GM12865 (cell line): Measurements from ENCODE around the gene SMIM35.
A peak's percentile ranks its signal among the peaks of the same experiment; 100 is the strongest.

ENCODE experiments used
- DNase-seq: peaks from one replicate; pipeline ENCODE4 v3.0.0; 2010; ENCODE audit warnings: low read depth
- H3K4me3 ChIP-seq: 2 replicates; pipeline ENCODE4 v1.5.1; 2011; ENCODE audit warnings: mild to moderate bottlenecking, low read depth, low read length, control low read depth
- TF ChIP-seq, protein P1 (sequence below): IDR thresholded peaks from 2 replicates; pipeline ENCODE4 v1.5.1; 2011; ENCODE audit warnings: low read length, control low read depth, low read depth, inconsistent platforms; ENCODE audit not compliant: insufficient read depth; ENCODE audit errors: missing control alignments

SMIM35 gene

GRCh38 chr11:118117790-118118601 lies 31.2 kb upstream of the SMIM35 start:
- TF ChIP-seq, protein P1, sequence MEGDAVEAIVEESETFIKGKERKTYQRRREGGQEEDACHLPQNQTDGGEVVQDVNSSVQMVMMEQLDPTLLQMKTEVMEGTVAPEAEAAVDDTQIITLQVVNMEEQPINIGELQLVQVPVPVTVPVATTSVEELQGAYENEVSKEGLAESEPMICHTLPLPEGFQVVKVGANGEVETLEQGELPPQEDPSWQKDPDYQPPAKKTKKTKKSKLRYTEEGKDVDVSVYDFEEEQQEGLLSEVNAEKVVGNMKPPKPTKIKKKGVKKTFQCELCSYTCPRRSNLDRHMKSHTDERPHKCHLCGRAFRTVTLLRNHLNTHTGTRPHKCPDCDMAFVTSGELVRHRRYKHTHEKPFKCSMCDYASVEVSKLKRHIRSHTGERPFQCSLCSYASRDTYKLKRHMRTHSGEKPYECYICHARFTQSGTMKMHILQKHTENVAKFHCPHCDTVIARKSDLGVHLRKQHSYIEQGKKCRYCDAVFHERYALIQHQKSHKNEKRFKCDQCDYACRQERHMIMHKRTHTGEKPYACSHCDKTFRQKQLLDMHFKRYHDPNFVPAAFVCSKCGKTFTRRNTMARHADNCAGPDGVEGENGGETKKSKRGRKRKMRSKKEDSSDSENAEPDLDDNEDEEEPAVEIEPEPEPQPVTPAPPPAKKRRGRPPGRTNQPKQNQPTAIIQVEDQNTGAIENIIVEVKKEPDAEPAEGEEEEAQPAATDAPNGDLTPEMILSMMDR: no peak

DNA sequence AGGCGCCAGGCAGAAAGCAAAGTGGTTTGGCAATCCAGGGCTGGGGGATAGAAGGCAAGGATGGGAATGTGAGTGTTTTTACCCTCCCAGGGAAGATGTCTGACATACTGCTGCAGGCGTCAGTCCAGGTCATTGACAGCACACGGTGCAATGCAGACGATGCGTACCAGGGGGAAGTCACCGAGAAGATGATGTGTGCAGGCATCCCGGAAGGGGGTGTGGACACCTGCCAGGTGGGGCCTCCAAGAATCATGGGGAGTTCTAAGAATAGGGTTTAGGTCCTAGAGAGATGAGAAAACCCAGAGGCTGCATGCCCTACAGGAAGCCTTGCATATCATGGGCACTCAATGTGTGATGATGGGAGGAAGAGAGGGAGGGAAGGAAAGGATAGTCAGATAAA lies 28.3 kb upstream of the SMIM35 start:
- H3K4me3 ChIP-seq: no peak overlapping the region
- no peak for DNase-seq

More at GRCh38 chr11:118117790-118118601, 31.2 kb upstream of the SMIM35 start:
- no peak overlapping the region for H3K4me3 ChIP-seq
- DNase-seq: peak; percentile 30

GRCh38 chr11:118114266-118114665 lies 27.5 kb upstream of the SMIM35 start:
- no peak for DNase-seq
- no peak overlapping the region for H3K4me3 ChIP-seq
- TF ChIP-seq, protein P1: no peak

More for the DNA sequence above, 28.3 kb upstream of the SMIM35 start:
- TF ChIP-seq, protein P1: no peak

- no peak for DNase-seq
- TF ChIP-seq, protein P1: no peak
- H3K4me3 ChIP-seq: no peak overlapping the region
Observed at GRCh38 chr11:118112711-118113430, 26.1 kb upstream of the SMIM35 start.

GRCh38 chr11:118111744-118112035 lies 24.9 kb upstream of the SMIM35 start:
- H3K4me3 ChIP-seq: no peak overlapping the region
- TF ChIP-seq, protein P1: no peak
- DNase-seq: no peak

DNA sequence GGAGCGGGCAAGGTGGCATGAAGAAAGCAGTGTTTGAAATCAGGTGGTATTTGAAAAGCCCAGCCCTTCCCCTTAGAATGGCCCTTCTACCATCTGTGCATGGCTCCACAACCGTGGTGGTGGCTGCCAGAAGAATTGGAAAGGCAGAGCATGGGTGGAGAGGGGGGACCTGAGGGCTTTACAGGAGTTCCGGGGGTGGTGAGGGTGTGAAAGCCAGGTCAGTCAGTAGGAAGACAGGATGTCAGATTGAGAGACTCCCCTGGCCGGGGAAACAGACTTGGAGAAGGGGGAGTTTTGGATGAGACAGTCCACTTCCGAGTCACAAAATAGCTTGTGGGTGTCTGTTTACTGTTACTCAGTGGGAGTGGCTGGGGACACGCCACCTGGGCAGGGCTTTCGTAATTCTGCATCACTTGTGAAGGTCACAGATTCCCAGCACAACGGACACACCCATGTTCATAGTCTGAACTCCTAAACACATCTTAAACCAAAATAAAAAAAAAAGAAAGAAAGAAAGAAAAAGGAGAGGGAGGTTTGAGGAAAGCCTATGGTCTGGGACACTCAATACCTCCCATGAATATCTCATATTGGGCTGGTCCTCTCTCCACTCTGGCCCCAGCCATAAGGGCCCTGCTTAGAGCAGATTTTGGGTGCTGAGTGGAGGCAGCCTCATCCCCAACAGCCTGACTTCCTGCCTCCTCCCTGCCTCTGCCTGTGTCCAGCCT lies 24.4 kb upstream of the SMIM35 start:
- no peak for DNase-seq
- no peak overlapping the region for H3K4me3 ChIP-seq
- TF ChIP-seq, protein P1: no peak
